Breast epithelium (tissue), 3 donors: ENCODE results near the gene GPC6.

Experiments used
- CTCF ChIP-seq, 3 donors: fragments of 450-650 bp; IDR thresholded peaks; one replicate each; pipeline ENCODE4 v1.5.1; 2016 to 2017; ENCODE audit warnings: antibody characterized with exemption in 3 of 3, mild to moderate bottlenecking in 3 of 3, moderate library complexity in 3 of 3
- POLR2A ChIP-seq: fragments of 450-650 bp; IDR thresholded peaks from one replicate; pipeline ENCODE4 v1.6.1; 2016; ENCODE audit warnings: antibody characterized with exemption, mild to moderate bottlenecking, moderate library complexity

- TF ChIP-seq CTCF (IDR thresholded peaks at IDR 0.05) (no peak), POLR2A (no peak)
Measured at GRCh38 chr13:93328943-93329342, 102.3 kb downstream of the GPC6 start.
